Measurements from ENCODE around the gene NPW. TPM values are rescaled to one million over a fixed set of nuclear protein-coding genes. Genes with fewer than 3 reads are reported as not detected.

The NPW gene
- total RNA-seq, 4 donors from 2014 or later, result not detected

DNA sequence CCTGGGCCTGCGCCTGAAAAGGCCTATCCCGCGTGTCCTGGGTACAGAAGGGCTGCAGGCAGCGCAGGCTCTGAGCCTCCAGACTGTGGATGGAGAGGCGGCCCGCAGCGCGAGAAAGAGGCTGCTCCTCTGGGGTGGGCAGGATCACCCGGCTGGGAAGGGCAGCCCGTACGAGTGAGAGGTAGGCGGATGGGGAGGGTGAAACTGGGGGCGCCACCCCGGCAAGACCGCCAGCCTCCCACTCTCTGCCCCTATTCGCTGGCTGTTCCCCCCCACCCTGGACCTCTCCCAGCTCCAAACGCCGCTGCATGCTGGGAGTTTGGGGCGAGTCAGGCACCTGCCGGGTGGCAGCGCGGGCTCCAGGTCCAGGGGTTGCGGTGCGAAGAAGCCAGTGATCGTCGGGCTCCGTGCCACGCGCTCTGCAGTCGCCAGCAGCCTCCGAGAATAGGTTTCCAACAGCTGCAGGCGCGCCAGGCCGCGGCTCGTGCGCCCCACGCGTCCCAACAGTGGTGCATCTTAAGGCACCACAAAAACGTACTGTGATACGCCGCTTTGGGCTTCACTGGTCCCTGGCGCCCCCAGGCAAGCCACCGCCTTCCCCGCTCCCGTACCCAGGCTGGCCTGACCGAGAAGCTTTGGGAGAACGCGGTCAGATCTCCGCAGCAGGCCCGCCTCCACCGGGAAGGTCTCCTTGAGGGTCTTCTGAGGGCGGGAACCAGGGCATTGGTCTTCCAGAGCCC, 39.4 kb upstream of the NPW start:
- Histone ChIP-seq H3K36me3 (peaks cover 0 to 37% of the 10 kb centered on the region in 2 donors), H3K4me3 (no peak overlapping the region), H3K27ac (no peak overlapping the region), H3K9me3 (no peaks in the 10 kb centered on the region), H3K4me1 (peaks cover 13 to 21% of the 10 kb centered on the region in 2 donors), H3K27me3 (no peaks in the 10 kb centered on the region)
- intact Hi-C loops (cut with DNase I; ENCODE audit: low total_unique reads), result loop anchor here (10.0 kb wide), 1 partner anchor 365 kb away; the partner anchor contains the start of genes CRAMP1 and IFT140
- in situ Hi-C loops (cut with MboI; ENCODE audit: low sequenced_read_pairs in 4 of 4), result no loop called here
- DNase-seq, result peak in 1 of 2 donors; percentile 64
- ATAC-seq, result no peak
- TF ChIP-seq, protein P1, sequence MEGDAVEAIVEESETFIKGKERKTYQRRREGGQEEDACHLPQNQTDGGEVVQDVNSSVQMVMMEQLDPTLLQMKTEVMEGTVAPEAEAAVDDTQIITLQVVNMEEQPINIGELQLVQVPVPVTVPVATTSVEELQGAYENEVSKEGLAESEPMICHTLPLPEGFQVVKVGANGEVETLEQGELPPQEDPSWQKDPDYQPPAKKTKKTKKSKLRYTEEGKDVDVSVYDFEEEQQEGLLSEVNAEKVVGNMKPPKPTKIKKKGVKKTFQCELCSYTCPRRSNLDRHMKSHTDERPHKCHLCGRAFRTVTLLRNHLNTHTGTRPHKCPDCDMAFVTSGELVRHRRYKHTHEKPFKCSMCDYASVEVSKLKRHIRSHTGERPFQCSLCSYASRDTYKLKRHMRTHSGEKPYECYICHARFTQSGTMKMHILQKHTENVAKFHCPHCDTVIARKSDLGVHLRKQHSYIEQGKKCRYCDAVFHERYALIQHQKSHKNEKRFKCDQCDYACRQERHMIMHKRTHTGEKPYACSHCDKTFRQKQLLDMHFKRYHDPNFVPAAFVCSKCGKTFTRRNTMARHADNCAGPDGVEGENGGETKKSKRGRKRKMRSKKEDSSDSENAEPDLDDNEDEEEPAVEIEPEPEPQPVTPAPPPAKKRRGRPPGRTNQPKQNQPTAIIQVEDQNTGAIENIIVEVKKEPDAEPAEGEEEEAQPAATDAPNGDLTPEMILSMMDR (IDR thresholded peaks at IDR 0.05 in 4 of 5, conservative IDR thresholded peaks at IDR 0.05 in 1 of 5), result no peak
- no peak for TF ChIP-seq POLR2A (IDR thresholded peaks at IDR 0.05)

DNA sequence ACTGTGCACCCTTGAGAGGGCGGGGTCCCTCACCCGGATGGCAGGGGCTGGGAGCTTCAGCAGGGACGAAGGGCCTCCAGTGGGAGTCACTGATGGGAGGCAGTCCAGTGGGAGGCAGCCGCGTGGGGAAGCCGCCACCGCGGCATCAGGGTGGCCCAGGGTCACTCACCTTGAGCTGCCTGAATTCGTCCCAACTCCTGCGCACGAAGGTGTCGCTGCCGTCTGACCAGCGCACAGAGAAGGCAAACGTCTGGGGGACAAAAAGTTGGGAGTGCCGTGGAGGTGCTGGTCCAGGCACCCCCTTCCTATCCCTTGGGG, 38.9 kb upstream of the NPW start:
- peaks cover 16 to 25% of the 10 kb centered on the region in 2 donors for H3K4me1 ChIP-seq
- no peak overlapping the region for H3K4me3 ChIP-seq
- no peak for ATAC-seq
- H3K36me3 ChIP-seq, result peaks cover 0 to 36% of the 10 kb centered on the region in 2 donors
- intact Hi-C loops (cut with DNase I; ENCODE audit: low total_unique reads), result loop anchor here (10.0 kb wide), 1 partner anchor 366 kb away; the partner anchor contains the start of genes CRAMP1 and IFT140
- H3K27me3 ChIP-seq, result no peaks in the 10 kb centered on the region
- DNase-seq, result no peak
- H3K9me3 ChIP-seq, result no peaks in the 10 kb centered on the region
- TF ChIP-seq, protein P1 (IDR thresholded peaks at IDR 0.05 in 4 of 5, conservative IDR thresholded peaks at IDR 0.05 in 1 of 5), result no peak
- no peak for TF ChIP-seq POLR2A (IDR thresholded peaks at IDR 0.05)
- no peak overlapping the region for H3K27ac ChIP-seq
- in situ Hi-C loops (cut with MboI; ENCODE audit: low sequenced_read_pairs in 4 of 4), result no loop called here

DNA sequence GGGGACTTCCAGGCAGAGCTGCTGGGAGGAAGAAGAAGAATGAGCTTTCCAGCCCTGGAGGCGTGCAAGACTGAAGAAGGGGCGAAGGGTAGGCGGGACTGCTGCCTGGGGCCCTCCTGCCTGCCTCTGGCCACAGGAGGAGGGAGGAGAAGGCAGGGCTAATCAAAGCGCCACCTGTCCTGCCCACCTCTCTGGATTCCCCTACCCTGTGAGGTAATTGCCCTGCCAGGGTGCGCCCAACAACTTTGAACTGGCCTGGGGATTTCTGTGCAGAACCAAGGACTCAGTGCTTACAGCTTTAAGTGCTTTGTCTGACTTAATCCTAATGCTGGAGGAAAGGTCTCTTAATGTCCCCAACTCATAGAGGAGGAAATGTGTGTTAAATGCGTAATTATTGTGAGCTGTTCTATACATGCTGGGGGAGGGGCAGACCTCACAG, 38.2 kb upstream of the NPW start, which contains the start of gene NOXO1:
TSS of gene NOXO1 (minus strand) at position 72 of the 439 bp plus-strand sequence. CDS start 290 bp downstream, outside the sequence.
- H3K9me3 ChIP-seq, result no peaks in the 10 kb centered on the region
- H3K27ac ChIP-seq, result no peak within 1 kb of the TSS
- no peak within 1 kb of the TSS for H3K4me3 ChIP-seq
- peaks cover 16 to 25% of the 10 kb centered on the region in 2 donors for H3K4me1 ChIP-seq
- TF ChIP-seq POLR2A (IDR thresholded peaks at IDR 0.05), result no peak
- TF ChIP-seq, protein P1 (IDR thresholded peaks at IDR 0.05 in 4 of 5, conservative IDR thresholded peaks at IDR 0.05 in 1 of 5), result no peak
- intact Hi-C loops (cut with DNase I; ENCODE audit: low total_unique reads), result loop anchor here (10.0 kb wide), 1 partner anchor 367 kb away; the partner anchor contains the start of genes CRAMP1 and IFT140
- no peaks in the 10 kb centered on the region for H3K27me3 ChIP-seq
- ATAC-seq, result no peak
- no peak for DNase-seq
- in situ Hi-C loops (cut with MboI; ENCODE audit: low sequenced_read_pairs in 4 of 4), result no loop called here
- peaks cover 0 to 36% of the 10 kb centered on the region in 2 donors for H3K36me3 ChIP-seq

DNA sequence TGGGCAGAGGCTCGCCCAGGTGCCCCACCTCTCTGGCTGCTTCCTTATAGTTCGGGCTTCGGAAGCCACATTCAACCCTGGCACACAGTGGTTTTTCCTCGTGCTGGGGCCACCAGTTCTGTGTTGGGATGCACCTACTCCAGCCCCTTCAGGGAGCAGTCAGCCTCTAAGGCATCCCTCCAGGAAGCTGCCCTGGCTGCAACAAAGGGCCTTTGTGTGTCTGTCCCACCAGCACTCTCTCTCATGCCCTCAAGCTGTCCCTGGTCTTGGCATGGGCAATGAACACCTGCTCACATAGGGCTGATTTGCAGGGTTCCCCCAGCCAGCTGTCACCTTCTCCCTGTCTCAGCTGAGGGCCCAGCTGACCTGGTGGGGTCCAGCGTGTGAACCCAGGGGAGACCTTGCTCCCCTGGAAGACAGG, 37.6 kb upstream of the NPW start:
- peaks cover 16 to 25% of the 10 kb centered on the region in 2 donors for H3K4me1 ChIP-seq
- H3K27me3 ChIP-seq, result no peaks in the 10 kb centered on the region

More for the DNA sequence above, 37.6 kb upstream of the NPW start:
- ATAC-seq (no peak), DNase-seq (no peak)
- H3K9me3 ChIP-seq, result no peaks in the 10 kb centered on the region
- in situ Hi-C loops (cut with MboI; ENCODE audit: low sequenced_read_pairs in 4 of 4) (no loop called here), intact Hi-C loops (cut with DNase I; ENCODE audit: low total_unique reads) (loop anchor here (10.0 kb wide), 1 partner anchor 367 kb away; the partner anchor contains the start of genes CRAMP1 and IFT140)
- no peak overlapping the region for H3K27ac ChIP-seq
- no peak overlapping the region for H3K4me3 ChIP-seq
- H3K36me3 ChIP-seq, result peaks cover 0 to 36% of the 10 kb centered on the region in 2 donors
- no peak for TF ChIP-seq POLR2A (IDR thresholded peaks at IDR 0.05)
- TF ChIP-seq, protein P1 (IDR thresholded peaks at IDR 0.05 in 4 of 5, conservative IDR thresholded peaks at IDR 0.05 in 1 of 5), result no peak

All from gastrocnemius medialis (tissue), 4 donors.